ENCODE measurements around the gene SLC25A21. TPM values are rescaled to one million over a fixed set of nuclear protein-coding genes. Genes with fewer than 3 reads are reported as not detected.

Gene SLC25A21
- total RNA-seq, 2 experiments from 2014 or later, result not detected

DNA sequence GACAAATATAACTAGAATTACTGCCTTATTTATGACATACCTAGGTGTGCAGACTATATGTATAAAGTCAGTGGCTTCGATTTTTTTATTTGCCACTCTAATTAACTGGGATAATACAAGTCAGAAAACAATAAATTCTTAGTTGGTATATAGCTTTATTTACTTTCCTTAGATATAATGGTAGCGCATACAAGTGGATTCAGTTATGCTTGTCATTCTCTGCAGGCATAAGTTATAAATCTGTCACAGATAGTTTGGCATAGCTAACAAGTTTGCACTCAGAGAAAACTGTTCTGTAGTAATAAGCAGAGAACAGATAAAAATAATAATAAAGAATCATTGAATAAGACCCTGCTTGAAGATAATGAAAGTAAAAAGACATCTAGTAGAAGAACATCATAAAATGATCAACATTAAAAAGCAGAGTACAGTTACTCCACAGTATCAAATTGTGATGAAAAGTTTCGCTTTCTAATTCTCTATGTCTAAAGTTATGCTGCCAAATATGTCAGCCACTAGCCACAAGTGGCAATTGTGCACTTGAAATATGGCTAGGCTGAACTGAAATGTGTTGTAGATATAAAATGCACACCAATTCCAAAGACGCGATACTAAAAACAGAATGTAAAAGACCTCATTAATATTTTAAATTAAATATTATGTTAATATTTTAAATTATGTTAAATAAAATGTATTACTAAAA is 224.1 kb downstream of the SLC25A21 start:
- ATAC-seq (ENCODE audit: poor library complexity), result no peak
- intact Hi-C loops (cut with DNase I, micrococcal nuclease), result loop anchor here in 1 of 2 experiments (10.0 kb wide), 1 partner anchor 1064 kb away; no protein-coding TSS in a partner anchor
- Mint-ChIP-seq H3K4me1 (ENCODE audit: low read depth) (no peaks in the 10 kb centered on the region), H3K36me3 (ENCODE audit: low read depth) (no peaks in the 10 kb centered on the region), H3K9me3 (no peaks in the 10 kb centered on the region), H3K4me3 (no peak overlapping the region), H3K27ac (no peak overlapping the region), H3K27me3 (no peaks in the 10 kb centered on the region)
- H3K9me3 ChIP-seq (ENCODE audit: control insufficient read depth in 1 of 2, insufficient read depth in 1 of 2, low read length in 2 of 2), result no peaks in the 10 kb centered on the region
- H3K4me3 ChIP-seq (ENCODE audit: low read length), result no peak overlapping the region
- POLR2A ChIA-PET, result no interaction called here
- TF ChIP-seq, protein P1, sequence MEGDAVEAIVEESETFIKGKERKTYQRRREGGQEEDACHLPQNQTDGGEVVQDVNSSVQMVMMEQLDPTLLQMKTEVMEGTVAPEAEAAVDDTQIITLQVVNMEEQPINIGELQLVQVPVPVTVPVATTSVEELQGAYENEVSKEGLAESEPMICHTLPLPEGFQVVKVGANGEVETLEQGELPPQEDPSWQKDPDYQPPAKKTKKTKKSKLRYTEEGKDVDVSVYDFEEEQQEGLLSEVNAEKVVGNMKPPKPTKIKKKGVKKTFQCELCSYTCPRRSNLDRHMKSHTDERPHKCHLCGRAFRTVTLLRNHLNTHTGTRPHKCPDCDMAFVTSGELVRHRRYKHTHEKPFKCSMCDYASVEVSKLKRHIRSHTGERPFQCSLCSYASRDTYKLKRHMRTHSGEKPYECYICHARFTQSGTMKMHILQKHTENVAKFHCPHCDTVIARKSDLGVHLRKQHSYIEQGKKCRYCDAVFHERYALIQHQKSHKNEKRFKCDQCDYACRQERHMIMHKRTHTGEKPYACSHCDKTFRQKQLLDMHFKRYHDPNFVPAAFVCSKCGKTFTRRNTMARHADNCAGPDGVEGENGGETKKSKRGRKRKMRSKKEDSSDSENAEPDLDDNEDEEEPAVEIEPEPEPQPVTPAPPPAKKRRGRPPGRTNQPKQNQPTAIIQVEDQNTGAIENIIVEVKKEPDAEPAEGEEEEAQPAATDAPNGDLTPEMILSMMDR (IDR thresholded peaks at IDR 0.05), result no peak
- CTCF ChIA-PET, result no interaction called here
- no peak for DNase-seq
- no peaks in the 10 kb centered on the region for H3K27me3 ChIP-seq (ENCODE audit: control insufficient read depth in 1 of 2, insufficient read depth in 2 of 2, low read length in 2 of 2)
- H3K36me3 ChIP-seq (ENCODE audit: insufficient read depth, low read length), result no peaks in the 10 kb centered on the region
- H3K4me1 ChIP-seq (ENCODE audit: insufficient read depth, low read length), result no peaks in the 10 kb centered on the region
- no peak overlapping the region for H3K27ac ChIP-seq (ENCODE audit: low read depth in 1 of 2, low read length in 2 of 2)

DNA sequence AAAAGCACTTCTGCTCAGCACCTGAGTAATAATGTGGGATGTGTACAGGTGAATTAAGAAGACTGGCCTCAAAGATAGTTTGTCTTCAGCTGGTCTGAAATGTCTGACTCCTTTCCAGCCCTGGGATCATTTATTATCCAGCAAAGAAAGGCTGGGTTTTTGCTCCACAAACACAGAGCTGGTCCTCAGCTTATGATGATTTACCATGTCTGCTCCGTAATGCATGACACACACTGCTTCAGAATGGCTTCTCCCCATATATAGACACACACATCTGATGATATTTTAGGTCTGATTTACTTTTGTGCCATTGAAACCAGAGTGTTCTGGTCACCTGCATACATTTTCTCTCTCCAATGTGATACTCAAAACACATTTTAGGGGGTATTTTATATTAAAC is 225.0 kb downstream of the SLC25A21 start:
- intact Hi-C loops (cut with DNase I, micrococcal nuclease), result loop anchor here in 1 of 2 experiments (10.0 kb wide), 1 partner anchor 1063 kb away; no protein-coding TSS in a partner anchor
- H3K27me3 ChIP-seq (ENCODE audit: control insufficient read depth in 1 of 2, insufficient read depth in 2 of 2, low read length in 2 of 2), result no peaks in the 10 kb centered on the region
- Mint-ChIP-seq H3K9me3 (no peaks in the 10 kb centered on the region), H3K27me3 (no peaks in the 10 kb centered on the region), H3K36me3 (ENCODE audit: low read depth) (no peaks in the 10 kb centered on the region), H3K27ac (no peak overlapping the region), H3K4me3 (no peak overlapping the region), H3K4me1 (ENCODE audit: low read depth) (no peaks in the 10 kb centered on the region)
- POLR2A ChIA-PET, result no interaction called here
- no peak overlapping the region for H3K4me3 ChIP-seq (ENCODE audit: low read length)
- H3K27ac ChIP-seq (ENCODE audit: low read depth in 1 of 2, low read length in 2 of 2), result no peak overlapping the region
- no peaks in the 10 kb centered on the region for H3K9me3 ChIP-seq (ENCODE audit: control insufficient read depth in 1 of 2, insufficient read depth in 1 of 2, low read length in 2 of 2)
- DNase-seq, result no peak
- TF ChIP-seq, protein P1 (IDR thresholded peaks at IDR 0.05), result no peak
- ATAC-seq (ENCODE audit: poor library complexity), result no peak
- H3K4me1 ChIP-seq (ENCODE audit: insufficient read depth, low read length), result no peaks in the 10 kb centered on the region
- H3K36me3 ChIP-seq (ENCODE audit: insufficient read depth, low read length), result no peaks in the 10 kb centered on the region
- CTCF ChIA-PET, result no interaction called here

DNA sequence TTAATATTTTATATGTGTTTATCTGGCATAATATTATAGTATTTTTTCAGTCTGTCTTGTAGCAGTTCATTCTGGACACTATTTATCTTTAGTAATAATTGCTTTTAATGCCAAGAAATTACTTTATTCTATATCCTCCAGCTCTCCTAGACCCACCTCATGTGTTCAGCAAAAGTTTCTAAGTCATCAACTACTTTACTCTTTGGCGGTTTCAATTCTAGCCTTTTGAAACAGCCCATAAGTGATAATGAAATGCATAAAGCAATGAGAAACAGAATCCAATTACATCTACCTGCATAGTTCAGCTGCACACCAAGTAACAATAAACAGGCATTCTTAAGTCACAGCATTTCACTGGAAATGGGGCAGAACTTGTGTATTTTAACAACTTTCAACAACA is 225.5 kb downstream of the SLC25A21 start:
- Mint-ChIP-seq H3K9me3 (no peaks in the 10 kb centered on the region), H3K4me1 (ENCODE audit: low read depth) (no peaks in the 10 kb centered on the region), H3K27me3 (no peaks in the 10 kb centered on the region), H3K36me3 (ENCODE audit: low read depth) (no peaks in the 10 kb centered on the region), H3K27ac (no peak overlapping the region), H3K4me3 (no peak overlapping the region)
- Histone ChIP-seq H3K36me3 (ENCODE audit: insufficient read depth, low read length) (no peaks in the 10 kb centered on the region), H3K4me1 (ENCODE audit: insufficient read depth, low read length) (no peaks in the 10 kb centered on the region), H3K27ac (ENCODE audit: low read depth in 1 of 2, low read length in 2 of 2) (no peak overlapping the region), H3K27me3 (ENCODE audit: control insufficient read depth in 1 of 2, insufficient read depth in 2 of 2, low read length in 2 of 2) (no peaks in the 10 kb centered on the region), H3K4me3 (ENCODE audit: low read length) (no peak overlapping the region), H3K9me3 (ENCODE audit: control insufficient read depth in 1 of 2, insufficient read depth in 1 of 2, low read length in 2 of 2) (no peaks in the 10 kb centered on the region)
- ATAC-seq (ENCODE audit: poor library complexity) (no peak), DNase-seq (no peak)
- ChIA-PET POLR2A (no interaction called here), CTCF (no interaction called here)
- TF ChIP-seq, protein P1 (IDR thresholded peaks at IDR 0.05), result no peak
- intact Hi-C loops (cut with DNase I, micrococcal nuclease), result loop anchor here in 1 of 2 experiments (10.0 kb wide), 1 partner anchor 1062 kb away; no protein-coding TSS in a partner anchor

Measured in CD4-positive, alpha-beta T cell (primary cell).